ENCODE measurements around the gene ACYP1. TPM values are rescaled to one million over a fixed set of nuclear protein-coding genes. Genes with fewer than 3 reads are reported as not detected.

Gene ACYP1
- total and polyA plus RNA-seq, 4 donors = 11.6 to 35.5 (median 16.8) TPM

- H3K4me1 ChIP-seq (ENCODE audit: control insufficient read depth in 5 of 5, insufficient read depth in 5 of 5, low read length in 5 of 5) = no peaks in the 10 kb centered on the region
- H3K4me3 ChIP-seq = no peak overlapping the region
- 0% methylated on average over 1 of the region's 1 CpG for WGBS, 2 donors
- H3K9me3 ChIP-seq (ENCODE audit: control insufficient read depth in 4 of 4, insufficient read depth in 3 of 4, low read length in 3 of 4) = no peaks in the 10 kb centered on the region
- no peak for TF ChIP-seq CTCF (IDR thresholded peaks at IDR 0.05; ENCODE audit: control extremely low read depth, extremely low read depth)
- H3K9ac ChIP-seq (ENCODE audit: insufficient read depth in 1 of 2, low read length in 2 of 2) = no peak overlapping the region
- no peak for DNase-seq
- H3K27me3 ChIP-seq (ENCODE audit: control insufficient read depth in 3 of 3, insufficient read depth in 3 of 3, low read length in 2 of 3) = no peaks in the 10 kb centered on the region
- H3K27ac ChIP-seq (ENCODE audit: low read depth in 1 of 2, low read length in 1 of 2) = no peak overlapping the region
- peaks cover 16 to 52% (median 20%) of the 10 kb centered on the region in 4 donors for H3K36me3 ChIP-seq (ENCODE audit: control insufficient read depth in 4 of 4, insufficient read depth in 4 of 4, low read length in 4 of 4)
- no peak for ATAC-seq (ENCODE audit: insufficient read depth, low FRiP score)
Observed at GRCh38 chr14:75030147-75030546, 33.7 kb downstream of the ACYP1 start.

DNA sequence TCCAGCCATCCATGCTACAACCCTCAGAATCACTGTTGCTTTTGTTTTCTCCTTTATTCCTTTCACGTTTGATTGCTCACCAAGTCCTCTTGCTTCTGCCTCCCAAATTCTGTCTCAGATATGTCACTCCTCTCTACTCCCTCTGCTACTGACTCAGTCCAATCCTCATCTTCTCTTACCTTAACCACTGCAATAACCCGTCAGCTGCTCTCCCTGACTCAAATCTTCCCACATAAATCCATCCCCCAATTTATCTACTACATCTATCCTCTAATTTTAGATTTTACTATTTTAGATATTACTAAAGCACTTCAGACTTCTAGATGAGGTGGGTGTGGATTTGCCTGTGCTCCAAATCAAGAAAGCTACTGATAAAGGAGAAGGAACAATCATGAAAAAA lies 37.9 kb downstream of the ACYP1 start:
- Histone ChIP-seq H3K9ac (ENCODE audit: insufficient read depth in 1 of 2, low read length in 2 of 2) (no peak overlapping the region), H3K27me3 (ENCODE audit: control insufficient read depth in 3 of 3, insufficient read depth in 3 of 3, low read length in 2 of 3) (no peaks in the 10 kb centered on the region), H3K27ac (ENCODE audit: low read depth in 1 of 2, low read length in 1 of 2) (peak overlapping the region in 1 of 2 donors; percentile 35), H3K36me3 (ENCODE audit: control insufficient read depth in 4 of 4, insufficient read depth in 4 of 4, low read length in 4 of 4) (peaks cover 9 to 52% (median 13%) of the 10 kb centered on the region in 4 donors), H3K4me1 (ENCODE audit: control insufficient read depth in 5 of 5, insufficient read depth in 5 of 5, low read length in 5 of 5) (no peaks in the 10 kb centered on the region), H3K9me3 (ENCODE audit: control insufficient read depth in 4 of 4, insufficient read depth in 3 of 4, low read length in 3 of 4) (no peaks in the 10 kb centered on the region), H3K4me3 (no peak overlapping the region)
- WGBS, 2 donors = 90 to 96% methylated on average over 2 of the region's 2 CpGs
- ATAC-seq (ENCODE audit: insufficient read depth, low FRiP score) = no peak
- no peak for DNase-seq
- no peak for TF ChIP-seq CTCF (IDR thresholded peaks at IDR 0.05; ENCODE audit: control extremely low read depth, extremely low read depth)

DNA sequence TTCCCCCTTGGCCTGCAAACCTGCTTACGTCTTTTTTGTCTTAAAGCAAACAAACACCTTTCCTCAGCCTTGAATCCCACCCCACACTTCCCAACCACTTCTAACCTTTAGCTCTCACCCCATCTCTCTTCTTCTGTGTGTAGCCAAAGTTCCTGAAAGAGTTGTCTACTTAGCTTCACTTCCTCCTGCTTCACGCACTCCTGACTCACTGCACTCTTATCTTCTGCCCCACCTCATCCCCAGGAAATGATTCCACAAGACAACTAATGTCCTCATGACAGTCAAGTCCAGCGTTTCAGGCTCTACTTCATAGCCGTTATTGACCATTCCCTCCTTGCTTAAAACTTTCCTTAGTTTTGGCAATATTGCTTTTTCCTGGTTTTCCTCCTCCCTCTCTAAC lies 38.7 kb downstream of the ACYP1 start:
- Histone ChIP-seq H3K27me3 (ENCODE audit: control insufficient read depth in 3 of 3, insufficient read depth in 3 of 3, low read length in 2 of 3) (no peaks in the 10 kb centered on the region), H3K36me3 (ENCODE audit: control insufficient read depth in 4 of 4, insufficient read depth in 4 of 4, low read length in 4 of 4) (peaks cover 9 to 50% (median 13%) of the 10 kb centered on the region in 4 donors), H3K4me1 (ENCODE audit: control insufficient read depth in 5 of 5, insufficient read depth in 5 of 5, low read length in 5 of 5) (no peaks in the 10 kb centered on the region), H3K4me3 (no peak overlapping the region), H3K9ac (ENCODE audit: insufficient read depth in 1 of 2, low read length in 2 of 2) (no peak overlapping the region), H3K27ac (ENCODE audit: low read depth in 1 of 2, low read length in 1 of 2) (peak overlapping the region in 1 of 2 donors; percentile 17), H3K9me3 (ENCODE audit: control insufficient read depth in 4 of 4, insufficient read depth in 3 of 4, low read length in 3 of 4) (no peaks in the 10 kb centered on the region)
- ATAC-seq (ENCODE audit: insufficient read depth, low FRiP score) (peak; percentile 27), DNase-seq (no peak)
- 34 to 45% methylated on average over 4 of the region's 4 CpGs for WGBS, 2 donors
- TF ChIP-seq CTCF (IDR thresholded peaks at IDR 0.05; ENCODE audit: control extremely low read depth, extremely low read depth) = no peak

DNA sequence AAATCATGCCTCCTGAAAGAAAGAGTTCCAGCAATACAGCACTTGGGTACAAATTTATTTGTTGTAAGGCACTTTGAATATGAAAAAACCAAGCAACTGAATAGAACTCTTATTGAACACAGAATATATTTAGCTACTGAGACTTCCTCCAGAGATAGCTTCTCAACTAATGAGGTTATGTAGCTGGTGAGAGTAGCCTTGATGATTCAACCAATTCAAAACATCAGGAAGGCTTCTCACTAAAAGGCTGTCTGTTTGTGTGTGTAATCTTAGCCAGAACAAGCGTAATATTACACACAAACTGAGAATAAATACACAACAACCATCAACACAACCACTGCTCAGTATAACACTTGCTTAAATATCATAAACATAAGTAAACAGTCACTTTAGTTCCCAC lies 40.7 kb downstream of the ACYP1 start:
- ATAC-seq (ENCODE audit: insufficient read depth, low FRiP score) = no peak
- peaks cover 10 to 50% (median 16%) of the 10 kb centered on the region in 4 donors for H3K36me3 ChIP-seq (ENCODE audit: control insufficient read depth in 4 of 4, insufficient read depth in 4 of 4, low read length in 4 of 4)
- DNase-seq = no peak
- 89 to 94% methylated on average over 1 of the region's 1 CpG for WGBS, 2 donors
- H3K9ac ChIP-seq (ENCODE audit: insufficient read depth in 1 of 2, low read length in 2 of 2) = no peak overlapping the region
- no peak overlapping the region for H3K4me3 ChIP-seq
- H3K9me3 ChIP-seq (ENCODE audit: control insufficient read depth in 4 of 4, insufficient read depth in 3 of 4, low read length in 3 of 4) = no peaks in the 10 kb centered on the region
- no peaks in the 10 kb centered on the region for H3K27me3 ChIP-seq (ENCODE audit: control insufficient read depth in 3 of 3, insufficient read depth in 3 of 3, low read length in 2 of 3)
- no peak overlapping the region for H3K27ac ChIP-seq (ENCODE audit: low read depth in 1 of 2, low read length in 1 of 2)
- no peak for TF ChIP-seq CTCF (IDR thresholded peaks at IDR 0.05; ENCODE audit: control extremely low read depth, extremely low read depth)
- H3K4me1 ChIP-seq (ENCODE audit: control insufficient read depth in 5 of 5, insufficient read depth in 5 of 5, low read length in 5 of 5) = no peaks in the 10 kb centered on the region

Measured in lung (tissue), 12 donors.